NCI-H187 treated with DMSO at 0.1 percent for 48 hours (cell line): Measurements from ENCODE around the gene CROCC.

Experiments used
- DNase-seq: peaks from one replicate; lab custom pipeline; 2025; lab: John Stamatoyannopoulos, UW

Gene CROCC

DNA sequence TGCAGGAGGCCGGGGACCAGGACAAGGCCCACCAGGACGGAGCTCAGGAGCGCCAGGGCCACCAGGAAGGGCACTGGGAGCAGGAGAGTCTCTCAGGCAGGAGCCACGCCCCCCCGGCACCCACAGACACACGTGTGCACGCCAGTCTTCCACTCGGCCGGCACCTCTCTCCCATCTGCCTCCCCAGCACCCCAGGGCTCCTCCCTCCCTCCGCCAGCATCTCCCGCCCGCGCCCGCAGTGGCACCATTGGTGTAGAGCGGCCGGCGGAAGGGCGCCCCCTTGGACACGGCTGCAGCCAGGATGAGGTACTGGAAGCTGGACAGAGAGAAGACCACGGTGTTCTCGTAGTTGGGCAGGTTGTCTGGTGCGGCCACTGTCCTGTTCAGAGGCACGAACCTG, 64.8 kb downstream of the CROCC start:
- DNase-seq, result no peak

DNA sequence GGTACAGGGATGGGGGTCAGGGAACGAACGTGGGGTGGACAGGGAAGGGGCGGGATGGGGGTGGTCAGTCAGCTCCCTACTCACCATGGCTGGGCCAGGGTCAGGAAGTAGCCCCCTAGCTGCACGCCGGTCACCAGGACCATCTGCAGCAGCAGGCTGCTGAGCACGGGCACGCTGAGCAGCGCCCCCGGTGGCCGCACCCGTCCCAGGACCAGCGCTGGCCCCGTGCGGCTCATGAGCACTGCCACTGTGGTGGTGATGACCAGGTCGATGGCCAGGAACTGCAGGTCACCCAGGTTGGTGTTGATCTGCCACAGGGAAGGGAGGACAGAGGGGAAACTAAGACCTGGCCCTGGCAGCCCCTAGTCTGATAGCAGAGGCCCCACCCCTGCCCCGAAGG, 65.2 kb downstream of the CROCC start:
- no peak for DNase-seq

DNA sequence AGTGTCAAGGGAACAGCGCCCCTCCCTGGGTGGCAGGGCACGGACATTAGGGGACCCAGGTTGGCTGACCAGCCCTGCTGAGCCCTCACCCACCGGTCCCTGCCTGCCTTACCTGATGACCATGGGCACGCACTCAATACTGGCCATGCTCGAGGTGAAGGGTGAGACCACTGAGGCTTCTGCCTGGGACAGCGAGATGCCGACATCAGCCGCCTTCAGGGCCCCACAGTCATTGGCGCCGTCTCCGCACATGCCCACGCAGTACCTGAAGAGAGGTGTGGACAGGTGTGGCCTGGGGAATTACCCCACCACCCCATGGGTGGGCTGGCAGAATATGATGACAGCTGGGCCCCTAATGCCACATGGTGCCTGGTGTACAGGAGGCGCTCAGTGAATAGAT, 66.5 kb downstream of the CROCC start:
- DNase-seq, result no peak

DNA sequence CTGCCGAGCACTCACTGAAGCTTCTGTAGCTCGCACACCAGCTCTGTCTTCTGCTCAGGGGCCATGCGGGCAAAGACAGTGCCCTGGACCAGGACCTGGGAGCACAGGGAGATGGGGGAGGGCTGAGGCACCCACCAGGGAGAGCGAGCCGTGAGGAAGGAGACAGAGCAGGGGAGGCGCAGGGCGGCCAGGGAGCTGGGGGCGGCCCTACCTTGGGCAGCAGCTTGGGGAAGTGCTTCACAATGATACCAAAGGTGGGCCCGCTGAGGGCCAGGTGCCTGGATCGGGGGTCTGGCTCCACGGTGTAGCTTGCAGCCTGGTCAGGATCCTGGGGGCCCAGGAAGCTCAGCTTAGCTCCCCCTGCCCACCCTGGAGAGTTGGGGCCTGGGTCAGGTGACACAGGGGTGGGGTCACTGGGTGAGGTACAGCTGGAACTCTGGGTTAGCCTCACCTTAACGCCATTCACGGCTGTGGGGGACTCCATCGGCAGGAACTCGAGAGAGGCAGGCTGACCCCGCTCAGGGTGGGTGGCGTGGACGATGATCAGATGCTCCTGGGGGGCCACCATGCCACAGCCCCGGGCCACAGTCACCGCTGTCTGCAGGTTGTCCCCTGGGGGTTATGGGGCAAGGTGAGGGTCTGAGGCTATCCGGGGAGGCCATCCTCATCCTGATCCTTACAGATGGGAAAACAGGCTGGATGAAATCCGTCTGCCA, 68.1 kb downstream of the CROCC start:
- no peak for DNase-seq

DNA sequence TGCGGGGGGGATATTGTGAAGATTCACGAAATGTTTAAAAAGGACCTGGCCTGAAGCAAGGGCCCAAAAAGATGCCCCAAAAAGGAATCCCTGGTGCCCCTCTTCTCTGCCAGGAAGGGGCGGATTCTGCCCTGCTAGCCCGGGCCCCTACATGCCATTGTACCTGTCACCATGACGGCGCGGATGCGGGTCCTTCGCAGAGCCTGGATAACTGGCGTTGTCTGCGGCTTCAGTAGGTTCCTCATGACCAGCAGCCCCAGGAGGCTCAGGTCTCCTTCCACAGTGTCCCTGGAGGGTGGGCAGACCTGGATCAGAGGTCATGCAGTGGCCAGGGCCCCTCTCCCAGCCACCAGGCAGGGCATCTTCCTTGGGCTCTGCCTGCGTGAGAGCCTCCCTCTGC, 69.8 kb downstream of the CROCC start:
- DNase-seq, result no peak

DNA sequence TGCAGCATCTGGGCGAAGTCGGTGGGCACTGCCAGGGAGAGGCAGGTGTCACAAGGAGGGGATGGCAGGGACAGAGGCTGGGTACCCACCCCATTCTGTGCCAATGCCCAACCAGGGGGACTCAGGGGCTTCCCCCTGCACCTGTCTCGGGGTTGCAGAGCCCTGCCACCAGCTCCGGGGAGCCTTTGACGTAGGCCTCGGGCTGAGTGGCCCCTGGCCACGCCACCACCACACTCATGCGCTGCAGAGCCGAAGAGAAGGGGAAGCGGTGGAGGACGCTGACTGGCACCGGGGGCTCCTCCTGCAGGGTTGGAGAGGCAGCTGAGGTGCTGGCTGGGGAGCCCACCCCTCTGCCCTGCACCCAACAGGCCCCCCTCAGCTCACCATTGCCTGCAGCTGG, 70.4 kb downstream of the CROCC start:
- no peak for DNase-seq

DNA sequence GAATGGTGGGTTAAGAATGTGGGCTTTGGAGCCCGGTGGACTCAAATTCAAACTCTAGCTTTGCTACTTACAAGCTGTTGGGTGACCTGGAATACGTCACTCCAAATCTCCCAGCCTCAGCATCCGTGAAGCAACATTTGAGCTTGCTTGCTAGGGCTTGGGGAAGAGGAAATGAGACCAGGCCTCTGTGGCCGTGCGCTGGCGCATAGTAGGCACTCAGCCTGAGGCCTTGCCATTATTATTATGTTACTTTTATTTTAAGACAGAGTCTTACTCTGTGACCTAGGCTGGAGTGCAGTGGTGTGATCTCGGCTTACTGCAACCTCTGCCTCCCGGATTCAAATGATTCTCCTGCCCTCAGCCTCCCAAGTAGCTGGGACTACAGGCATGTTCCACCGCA, 70.9 kb downstream of the CROCC start:
- no peak for DNase-seq

DNA sequence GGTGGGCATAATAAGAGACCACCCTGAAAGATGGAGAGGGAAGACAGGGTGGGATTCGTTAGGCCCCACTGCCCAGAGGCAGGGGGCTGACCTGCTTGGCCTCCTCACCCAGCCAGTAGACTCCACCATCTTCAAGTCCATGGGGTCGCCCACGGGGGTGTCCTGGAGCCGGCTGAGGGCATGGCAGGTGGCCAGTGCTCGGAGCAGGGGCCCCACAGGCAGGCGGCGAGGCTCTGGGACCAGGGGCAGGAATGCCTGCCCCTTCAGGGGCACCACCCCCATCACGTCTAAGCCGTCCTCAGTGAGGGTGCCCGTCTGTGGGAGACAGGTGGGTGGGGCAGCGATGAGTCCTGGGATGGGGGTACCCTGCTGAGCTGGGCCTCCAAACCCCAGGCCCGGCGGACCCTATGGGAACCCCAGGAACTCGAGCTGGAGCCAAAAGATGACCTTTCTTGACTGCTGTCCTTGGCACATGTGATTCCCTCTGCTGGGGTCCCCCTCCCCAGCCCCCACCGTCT, 71.8 kb downstream of the CROCC start:
- no peak for DNase-seq

DNA sequence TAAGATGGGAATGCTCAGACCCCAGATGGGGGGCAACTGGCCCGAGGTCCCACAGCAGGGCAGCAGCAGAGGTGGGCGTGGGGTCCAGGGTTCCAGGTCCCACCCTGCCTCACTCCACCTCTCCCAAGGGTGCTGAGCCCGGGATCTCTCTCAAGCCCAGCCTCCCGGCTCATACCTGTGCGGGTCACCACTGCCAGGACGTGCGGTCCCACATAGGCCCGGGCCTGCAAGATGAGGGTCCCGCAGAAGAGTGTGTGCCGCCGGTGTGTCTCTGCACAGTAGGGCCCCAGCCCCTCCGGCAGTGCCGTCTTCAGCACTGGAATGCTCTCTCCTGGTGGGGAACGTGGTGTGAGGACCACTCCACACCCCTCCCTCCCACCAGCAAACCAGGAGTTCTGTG, 75.1 kb downstream of the CROCC start:
- DNase-seq, result no peak

DNA sequence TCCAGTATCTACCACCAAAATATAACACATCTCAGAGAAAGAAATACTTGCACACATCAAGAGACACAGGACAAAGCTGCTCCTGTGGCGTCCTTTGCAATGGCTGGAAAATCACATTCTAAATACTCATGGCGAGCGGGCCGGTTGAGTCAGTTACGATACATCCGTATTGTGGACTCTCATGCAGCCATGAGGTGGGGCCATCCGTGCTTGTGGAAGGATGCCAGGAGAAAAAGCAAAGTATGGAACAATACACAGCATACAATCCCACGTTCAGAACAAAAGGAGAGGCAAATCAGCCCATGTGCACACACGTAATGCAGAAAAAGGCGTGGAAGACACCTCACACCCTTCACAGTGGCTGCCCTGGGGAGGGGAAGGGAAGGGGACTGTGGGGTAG, 76.9 kb downstream of the CROCC start:
- DNase-seq, result no peak

DNA sequence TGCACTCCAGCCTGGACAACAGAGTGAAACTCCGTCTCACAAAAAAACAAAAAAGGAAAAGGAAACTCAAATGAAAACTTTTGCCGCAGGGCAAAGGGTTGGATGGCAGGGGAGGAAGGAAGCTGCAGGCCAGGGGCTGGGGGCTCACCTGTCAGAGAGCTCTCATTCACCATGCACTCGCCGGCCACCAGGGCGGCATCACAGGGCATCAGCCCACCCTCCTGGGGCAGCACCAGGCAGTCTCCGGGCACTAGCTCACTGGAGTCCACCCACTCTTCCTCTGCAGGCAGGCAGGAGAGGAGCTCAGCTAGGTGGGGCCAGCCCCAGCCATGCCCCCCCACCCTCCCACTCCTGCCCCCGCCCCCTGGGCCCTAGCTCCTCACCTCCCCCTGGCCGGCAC, 78.1 kb downstream of the CROCC start:
- no peak for DNase-seq

DNA sequence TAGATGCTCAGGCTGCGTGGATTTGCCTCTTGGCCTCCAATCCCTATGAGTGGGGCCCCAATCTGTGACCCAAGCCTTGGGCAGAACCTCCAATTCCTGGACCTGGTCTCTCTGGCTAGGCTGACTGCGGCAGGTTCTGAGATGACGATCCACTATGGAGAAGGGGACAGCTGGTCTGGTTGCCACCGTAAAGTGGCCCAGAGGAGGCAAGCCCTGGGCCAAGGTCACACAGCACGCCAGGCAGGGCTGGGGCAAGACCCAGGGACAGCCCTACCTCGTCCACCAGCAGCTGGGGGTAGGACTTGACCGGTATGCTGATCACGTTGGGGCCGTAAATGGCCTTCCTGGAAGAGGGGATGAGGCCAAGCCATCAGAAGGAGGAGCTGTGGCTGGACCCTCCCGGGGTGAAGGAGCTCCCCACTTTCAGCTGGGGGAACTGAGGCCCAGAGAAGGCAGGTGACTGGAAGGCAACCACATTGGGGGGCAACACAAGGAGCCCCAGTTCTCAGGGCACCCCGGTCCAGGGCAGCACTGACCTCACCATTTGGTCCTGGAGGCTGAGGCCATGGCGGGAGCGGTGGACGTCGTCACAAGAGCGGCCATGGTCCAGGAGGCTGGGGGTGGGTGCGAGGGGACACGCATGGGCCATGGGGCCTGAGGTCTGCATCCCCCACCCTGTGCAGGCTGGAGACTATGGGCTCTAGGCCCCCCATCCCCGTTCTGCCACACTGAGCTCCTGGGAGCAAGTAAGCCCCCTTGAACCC, 80.2 kb downstream of the CROCC start:
- no peak for DNase-seq

DNA sequence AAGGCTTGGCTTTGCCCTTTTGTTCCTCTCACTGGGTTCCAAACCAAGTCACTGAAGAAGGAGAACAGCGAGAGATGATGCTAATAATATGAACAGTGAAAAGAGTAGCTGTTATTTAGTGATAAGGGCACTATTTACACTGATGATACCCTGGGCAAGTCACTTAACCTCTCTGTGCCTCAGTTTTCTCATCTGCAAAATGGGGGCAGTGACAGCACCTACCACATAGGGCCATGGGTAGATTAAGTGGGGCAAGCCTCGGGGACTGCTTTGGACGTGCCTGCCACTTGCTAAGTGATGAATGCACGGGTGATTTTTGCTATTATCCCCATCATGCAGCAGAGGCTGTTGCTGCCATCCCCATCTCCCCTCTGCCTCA, 80.8 kb downstream of the CROCC start:
- DNase-seq, result no peak

DNA sequence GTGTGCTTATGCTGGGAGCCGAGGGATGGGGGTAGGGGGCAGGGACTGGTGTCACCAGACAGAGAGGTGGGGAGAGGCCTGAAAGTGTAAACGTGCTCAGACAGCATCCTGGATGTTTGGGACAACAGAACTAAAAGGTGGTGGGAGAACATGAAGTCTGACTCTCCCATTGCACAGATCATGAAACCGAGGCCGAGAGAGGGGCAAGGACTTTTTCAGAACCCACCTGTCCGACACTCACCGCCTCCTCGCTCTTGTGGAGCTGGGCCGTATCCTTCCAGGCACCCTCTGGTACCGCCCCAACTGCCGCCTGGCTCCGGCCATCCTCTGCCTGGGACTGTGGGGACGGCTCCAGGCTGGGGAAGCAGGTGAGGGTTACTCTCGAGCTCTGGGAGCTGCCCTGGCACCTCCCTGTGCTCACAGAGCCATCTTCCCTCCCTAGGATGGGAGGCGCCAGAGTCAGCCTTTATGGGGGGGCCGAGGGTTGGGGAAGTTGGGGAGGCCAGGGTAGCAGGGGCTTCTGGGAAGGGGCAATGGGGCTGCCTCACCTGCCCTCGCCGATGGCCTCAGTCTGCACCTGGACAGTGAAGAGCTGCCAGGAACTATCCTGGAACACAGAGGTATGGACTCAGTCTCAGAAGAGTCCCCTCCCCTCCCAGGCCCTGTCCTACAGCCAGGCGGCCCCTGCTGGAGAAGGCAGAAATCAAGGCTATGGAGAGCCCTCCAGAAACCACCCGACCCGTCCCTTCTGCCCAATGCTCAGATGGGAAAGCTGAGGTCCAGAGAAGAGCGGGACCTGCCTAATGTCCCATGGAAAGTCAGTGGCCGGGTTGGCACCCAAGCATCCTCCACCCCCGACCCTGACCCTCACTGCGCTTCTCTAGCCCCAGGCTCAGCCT, 83.0 kb downstream of the CROCC start:
- no peak for DNase-seq

DNA sequence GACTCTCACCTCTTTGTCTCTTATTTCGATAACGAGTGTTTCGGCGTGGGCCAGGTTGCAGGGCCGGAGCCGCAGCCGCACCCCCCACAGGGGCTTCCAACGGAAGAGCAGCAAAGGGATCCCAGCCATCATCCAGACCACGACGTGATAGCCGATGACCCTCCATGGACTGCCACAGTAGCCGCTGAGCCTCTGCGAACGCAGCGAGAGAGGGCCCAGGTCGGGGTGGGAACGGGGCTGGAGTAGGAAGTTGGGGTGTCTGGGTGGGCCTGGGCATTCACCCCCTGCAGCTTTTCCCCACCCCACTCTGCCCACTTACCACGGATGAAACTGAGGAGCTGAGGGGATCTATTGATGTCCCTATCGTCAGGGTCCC, 83.6 kb downstream of the CROCC start:
- no peak for DNase-seq

DNA sequence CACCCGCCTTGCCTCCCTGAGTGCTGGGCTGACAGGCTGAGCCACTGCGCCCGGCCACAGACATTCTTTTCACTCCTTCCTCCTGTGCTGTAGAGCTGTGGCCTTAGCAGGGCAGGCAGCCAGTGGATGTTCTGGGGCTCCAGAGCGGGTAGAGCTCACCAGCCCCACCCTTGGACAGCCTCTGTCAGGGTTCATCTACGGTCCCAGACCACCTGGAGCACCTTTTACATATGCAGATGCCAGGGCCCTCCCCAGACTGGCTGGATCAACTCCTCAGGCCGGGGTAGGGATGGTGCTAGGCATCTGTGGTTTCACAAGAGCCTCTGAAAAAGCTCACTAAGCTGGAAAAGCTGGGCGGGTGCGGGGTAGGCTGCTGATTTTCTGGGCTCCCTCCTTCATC, 85.4 kb downstream of the CROCC start:
- DNase-seq, result no peak

DNA sequence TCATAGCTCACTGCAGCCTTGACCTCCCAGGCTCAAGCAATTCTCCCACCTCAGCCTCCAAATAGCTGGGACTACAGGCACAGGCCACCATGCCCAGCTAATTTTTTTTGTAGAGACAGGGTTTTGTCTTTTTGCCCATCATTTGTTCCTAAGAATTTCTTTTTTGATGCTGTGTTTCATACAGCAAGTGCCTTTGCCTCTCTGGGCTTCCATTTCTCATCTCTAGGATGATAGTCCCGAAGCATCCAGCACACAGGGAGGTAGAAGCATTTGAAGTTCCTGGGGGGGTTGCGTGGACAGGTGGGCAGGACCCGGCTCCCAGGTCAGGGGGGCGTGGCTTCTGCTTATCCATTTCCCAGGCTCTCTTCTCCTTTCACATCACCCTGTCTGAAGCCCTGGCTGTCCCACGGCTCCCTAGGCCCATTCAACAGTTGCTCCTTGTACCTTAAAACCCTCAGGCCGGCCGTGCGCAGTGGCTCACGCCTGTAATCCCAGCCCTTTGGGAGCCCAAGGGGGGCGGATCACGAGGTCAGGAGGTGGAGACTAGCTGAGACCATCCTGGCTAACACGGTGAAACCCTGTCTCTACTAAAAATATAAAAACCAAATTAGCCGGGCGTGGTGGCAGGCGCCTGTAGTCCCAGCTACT, 86.6 kb downstream of the CROCC start:
- DNase-seq, result no peak

DNA sequence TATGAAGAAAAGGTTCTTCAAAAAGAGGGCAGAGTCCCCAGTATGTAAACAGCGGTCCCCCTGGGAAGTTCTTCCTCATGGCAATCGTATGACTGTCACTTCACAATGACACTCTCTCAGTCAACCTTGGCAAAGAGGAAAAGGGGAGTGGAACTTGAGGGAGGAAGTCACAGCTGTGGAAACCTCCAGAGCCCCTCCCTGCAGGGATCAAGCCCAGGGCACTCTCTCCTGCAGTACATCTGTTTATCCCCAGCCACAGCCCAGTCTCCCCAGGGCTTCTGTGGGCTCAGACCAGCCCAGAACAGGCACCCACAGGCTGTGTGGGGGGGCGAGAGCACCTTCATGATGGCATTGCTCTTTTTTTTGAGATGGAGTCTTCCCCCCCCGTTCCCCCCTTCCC, 88.0 kb downstream of the CROCC start:
- no peak for DNase-seq

DNA sequence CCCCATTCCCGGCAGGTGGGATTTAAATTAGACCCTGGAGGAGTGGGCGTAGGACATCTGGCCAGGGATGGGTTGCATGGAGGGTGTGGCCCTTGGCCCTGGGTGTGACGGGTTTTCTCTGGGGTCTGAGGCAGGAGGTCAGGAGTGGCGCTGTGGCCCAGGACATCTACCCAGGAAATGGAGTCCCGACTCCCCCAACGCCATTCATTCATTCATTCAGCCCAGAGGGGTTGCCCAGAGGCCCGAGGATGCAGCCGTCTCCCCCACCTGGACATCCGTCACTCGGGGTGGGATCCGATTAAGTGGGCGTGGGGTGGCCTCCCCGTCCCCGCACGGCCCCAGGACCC, 89.3 kb downstream of the CROCC start:
- no peak for DNase-seq

DNA sequence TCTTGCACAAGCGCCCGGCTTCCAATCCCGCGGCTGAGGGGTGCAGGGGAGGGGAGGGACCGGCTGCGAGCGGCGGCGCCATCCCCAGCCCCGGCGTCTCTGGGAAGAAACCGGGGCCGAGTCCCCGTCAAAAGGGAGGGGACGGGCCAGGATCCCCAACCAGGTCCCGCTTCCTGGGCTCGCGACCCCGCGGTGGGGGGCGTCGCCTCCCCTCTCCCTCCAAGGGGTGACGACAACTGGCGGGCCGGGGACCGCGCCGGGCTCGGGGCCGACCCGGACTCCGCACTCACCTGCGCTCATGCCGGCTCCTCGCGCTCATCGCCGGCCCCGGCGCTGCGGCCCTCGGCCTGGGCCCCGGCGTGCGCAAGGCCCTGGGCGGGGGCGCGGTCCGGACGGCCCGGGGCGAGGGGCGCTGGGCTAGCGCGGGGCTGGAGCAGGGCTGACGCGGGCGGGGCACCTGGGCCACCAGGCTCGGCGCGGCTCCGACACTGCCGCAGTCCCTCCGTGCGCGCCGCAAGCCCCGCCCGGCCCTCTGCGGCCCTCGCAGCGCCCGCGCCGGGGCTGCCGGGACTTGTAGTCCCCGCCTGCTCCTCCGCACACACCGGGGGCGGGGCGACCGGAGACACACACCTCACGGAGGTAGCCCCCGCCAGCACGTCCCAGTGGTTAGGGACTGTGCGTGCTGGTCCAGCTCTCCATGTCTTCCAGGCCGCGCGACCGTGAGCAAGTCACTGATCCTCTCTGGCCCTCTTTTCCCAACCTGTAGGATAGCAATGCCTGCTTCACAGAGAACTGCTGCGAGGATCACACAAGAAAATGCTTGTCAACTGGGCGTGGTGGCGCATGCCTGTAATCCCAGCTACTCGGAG, 89.9 kb downstream of the CROCC start, which contains the start of gene ATP13A2:
ATP13A2 (minus strand) TSS at position 490 of the 869 bp plus-strand sequence; CDS start at position 300, 190 bp downstream.
- peak; percentile 19 for DNase-seq
